DMS114 treated with DMSO at 0.1 percent for 48 hours (cell line): ENCODE measurements around the gene CNTNAP2.

ENCODE experiments used
- DNase-seq: peaks from one replicate; lab custom pipeline; 2025; ENCODE audit not compliant: unreplicated experiment; lab: John Stamatoyannopoulos, UW

CNTNAP2 gene

GRCh38 chr7:147980826-147981813, 1864.5 kb downstream of the CNTNAP2 start:
- no peak for DNase-seq

- no peak for DNase-seq
Observed at GRCh38 chr7:147982307-147982706, 1865.7 kb downstream of the CNTNAP2 start.

DNA sequence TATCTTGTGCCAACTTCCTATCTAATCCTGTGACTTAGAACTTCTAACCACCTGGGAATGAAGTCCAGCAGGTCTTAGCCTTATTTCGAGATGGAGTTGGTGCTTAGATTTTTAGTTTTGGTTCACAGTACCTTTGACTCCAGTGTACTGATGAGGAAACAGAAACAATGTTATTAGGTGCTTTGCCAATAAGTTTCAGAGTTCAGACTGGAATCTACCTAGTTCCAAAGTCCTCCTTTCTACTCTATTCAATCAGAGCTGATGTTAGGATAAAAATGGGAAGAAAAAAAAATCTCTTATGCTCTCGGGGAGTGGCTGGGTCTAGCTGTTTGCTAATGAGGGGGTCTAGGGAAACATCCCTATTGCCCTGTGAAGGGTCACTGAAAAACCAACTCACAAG, 1867.7 kb downstream of the CNTNAP2 start:
- no peak for DNase-seq

- DNase-seq, result no peak
Observed at GRCh38 chr7:147990079-147990478, 1873.5 kb downstream of the CNTNAP2 start.

DNA sequence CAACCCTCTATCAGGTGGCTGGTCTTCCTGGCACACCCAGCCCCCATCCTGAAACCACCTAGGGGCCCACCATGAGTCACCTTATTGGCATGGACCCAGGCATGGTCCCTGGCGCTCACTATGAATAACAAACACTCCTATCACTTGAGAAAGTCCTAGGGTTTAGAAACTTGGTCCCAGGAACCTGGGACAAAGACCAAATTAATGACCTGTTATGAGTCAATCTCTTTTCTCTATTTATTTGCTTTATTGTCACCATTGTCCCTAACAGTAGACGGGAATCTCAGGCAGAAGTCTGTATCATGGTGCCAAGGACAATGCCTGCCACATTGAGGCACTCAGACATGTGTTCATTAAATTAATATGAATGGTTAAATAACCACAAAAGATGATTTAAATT, 1874.3 kb downstream of the CNTNAP2 start:
- DNase-seq, result no peak

GRCh38 chr7:147992698-147993097, 1876.1 kb downstream of the CNTNAP2 start:
- no peak for DNase-seq

- no peak for DNase-seq
Observed at GRCh38 chr7:147997636-147998035, 1881.0 kb downstream of the CNTNAP2 start.

- DNase-seq, result no peak
Observed at GRCh38 chr7:147999962-148000361, 1883.4 kb downstream of the CNTNAP2 start.

GRCh38 chr7:148011753-148012152, 1895.2 kb downstream of the CNTNAP2 start:
- no peak for DNase-seq

GRCh38 chr7:148014001-148014400, 1897.4 kb downstream of the CNTNAP2 start:
- DNase-seq, result no peak

DNA sequence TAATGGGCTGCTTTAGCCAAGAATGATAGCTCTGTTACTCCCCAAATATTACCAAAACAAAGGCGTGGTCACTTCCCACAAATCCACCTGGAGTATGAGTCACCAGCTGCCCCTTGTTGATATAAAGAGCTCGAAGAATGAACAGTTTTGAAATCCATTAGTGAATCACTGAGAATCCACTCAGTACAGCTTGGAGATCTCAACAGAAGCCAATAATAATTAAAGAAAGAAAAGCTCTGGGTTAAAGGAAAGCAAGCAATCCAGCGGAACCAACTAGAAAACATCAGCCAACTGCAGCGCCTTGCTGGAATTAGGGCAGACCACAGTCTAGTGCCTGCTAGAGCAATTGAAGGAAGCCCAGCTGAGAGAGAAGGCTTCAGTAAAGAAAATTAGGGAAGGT, 1897.9 kb downstream of the CNTNAP2 start:
- no peak for DNase-seq

- no peak for DNase-seq
Observed at GRCh38 chr7:148017126-148017525, 1900.5 kb downstream of the CNTNAP2 start.

GRCh38 chr7:148020679-148021078, 1904.1 kb downstream of the CNTNAP2 start:
- no peak for DNase-seq

DNA sequence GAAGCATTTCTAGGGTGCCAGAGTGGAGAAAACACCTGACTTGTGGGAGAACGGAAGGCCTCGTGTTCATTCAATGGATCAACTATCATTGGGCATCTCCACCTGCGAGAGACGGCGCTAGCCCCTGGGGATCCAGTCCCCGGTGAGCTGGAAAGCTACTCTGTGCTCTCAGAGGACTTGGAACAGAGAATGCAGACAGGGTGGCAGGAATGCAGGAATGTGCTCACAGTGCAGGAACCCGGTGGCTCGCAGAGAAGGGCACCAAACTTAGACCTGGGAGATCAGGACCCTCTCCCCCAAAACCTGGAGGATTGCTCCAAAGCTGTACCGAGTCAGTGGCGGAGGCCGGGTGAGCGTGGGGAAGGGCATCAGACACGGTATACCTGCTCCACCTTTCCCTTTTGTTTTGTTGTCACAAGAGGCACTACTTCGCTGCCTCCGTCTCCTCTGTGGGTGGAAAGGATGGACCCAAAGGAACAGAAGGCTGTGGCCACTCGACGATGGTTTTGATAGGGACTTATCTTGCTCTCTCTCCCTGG, 1905.0 kb downstream of the CNTNAP2 start:
- DNase-seq, result no peak

DNA sequence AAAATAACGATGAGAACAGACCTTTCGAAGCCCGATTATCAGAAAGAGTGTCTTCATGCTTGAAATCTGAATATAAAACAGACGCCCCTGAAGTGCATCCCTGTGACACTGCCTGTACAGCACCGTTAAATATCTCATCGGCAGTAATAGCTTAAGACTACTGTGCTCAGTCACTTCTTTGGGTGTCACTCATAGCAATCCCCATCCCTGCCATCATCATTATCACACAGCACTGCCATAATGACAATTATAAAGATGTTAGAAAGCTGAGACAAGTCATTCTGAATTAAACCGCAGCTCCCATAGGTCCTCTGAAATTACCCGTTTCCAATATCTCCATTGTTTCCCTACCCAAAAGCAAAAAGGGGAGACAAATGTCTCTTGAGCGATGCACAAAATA, 1906.2 kb downstream of the CNTNAP2 start:
- DNase-seq, result no peak

GRCh38 chr7:148026713-148027112, 1910.1 kb downstream of the CNTNAP2 start:
- DNase-seq, result no peak

DNA sequence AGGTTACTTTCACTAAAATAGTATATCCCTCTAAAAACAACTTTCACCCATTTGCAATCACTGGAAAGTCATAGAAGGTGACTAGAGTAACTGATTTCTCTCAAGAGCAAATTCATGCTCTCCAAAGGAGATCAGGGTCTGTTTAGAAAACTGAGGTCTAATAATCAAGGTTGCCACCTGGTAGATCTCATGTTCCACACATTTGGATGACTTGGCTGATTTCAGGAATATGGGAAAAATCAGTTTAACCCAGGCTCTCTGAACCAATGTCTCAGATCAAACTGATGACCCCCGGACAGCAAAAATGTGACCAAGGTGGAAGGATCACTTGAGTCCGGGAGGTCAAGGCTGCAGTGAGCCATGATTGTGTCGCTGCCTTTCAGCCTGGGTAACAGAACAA, 1911.6 kb downstream of the CNTNAP2 start:
- DNase-seq, result no peak

DNA sequence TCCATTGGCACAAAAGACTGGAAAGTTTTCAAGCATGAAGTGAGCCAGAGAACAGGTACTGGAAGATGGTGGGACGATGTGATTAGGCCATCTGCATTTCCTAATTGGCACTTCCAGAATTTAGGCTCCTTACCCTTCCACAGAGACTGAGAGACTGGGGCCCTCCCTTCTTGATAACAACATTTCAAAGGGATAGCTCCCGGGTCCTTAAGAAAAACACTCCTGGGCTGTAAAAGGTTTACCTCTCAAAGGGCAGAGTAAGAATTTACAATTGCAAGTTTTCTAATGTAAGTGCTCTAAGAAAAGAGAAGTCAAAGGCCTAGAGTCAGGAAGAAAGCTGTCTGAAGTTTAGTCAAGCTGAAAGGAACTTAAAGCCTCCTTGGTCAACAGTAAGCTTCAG, 1914.4 kb downstream of the CNTNAP2 start:
- DNase-seq, result no peak

GRCh38 chr7:148031811-148032210, 1915.2 kb downstream of the CNTNAP2 start:
- no peak for DNase-seq

GRCh38 chr7:148035950-148036349, 1919.3 kb downstream of the CNTNAP2 start:
- DNase-seq, result no peak

DNA sequence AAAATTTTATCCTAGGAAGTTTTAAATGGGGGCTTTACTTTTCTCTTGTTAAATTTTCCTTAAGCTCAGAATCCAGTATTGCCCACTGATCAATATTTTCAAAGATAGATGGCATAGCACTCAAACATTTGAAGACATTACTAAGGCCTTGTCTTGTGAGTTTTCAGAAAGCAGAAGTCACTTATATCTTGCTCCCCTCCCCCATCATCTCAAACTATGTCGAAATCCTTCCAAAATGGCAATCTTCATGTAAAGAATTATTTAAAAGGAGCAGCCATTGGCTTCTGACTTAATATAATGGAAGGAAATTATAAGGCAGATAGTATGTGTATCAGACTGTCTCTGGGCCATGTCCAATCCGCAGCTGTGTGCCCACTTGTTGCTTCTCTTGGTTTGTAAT, 1920.4 kb downstream of the CNTNAP2 start:
- DNase-seq, result no peak

DNA sequence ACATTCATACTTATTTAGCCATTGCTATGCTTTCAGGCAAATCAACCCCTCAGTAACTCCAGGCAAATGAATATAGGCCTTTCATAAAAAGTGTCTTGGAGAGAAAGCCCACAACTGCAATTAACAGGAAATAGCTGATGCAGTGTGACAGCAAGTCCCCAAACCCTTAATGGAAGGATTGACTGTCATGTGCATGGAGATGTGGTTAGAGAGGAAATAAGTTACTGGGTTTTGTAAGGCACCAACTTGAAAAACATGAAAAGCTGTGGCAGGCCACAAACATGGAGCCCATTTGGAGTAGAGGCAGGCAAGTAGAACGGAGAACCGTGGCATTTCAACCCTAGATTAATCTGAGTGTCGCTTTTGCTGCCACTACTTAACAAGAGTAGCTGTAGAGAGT, 1924.6 kb downstream of the CNTNAP2 start:
- no peak for DNase-seq
